Neural cell (in vitro differentiated cells): Measurements from ENCODE around the gene C10orf53.

ENCODE experiments used
- POLR2AphosphoS5 ChIP-seq: IDR thresholded peaks from 2 replicates; pipeline ENCODE4 v1.6.1; 2012
- SMC3 ChIP-seq: fragments of 450-650 bp; conservative IDR thresholded peaks from 2 replicates; pipeline ENCODE4 v1.6.1; 2014; ENCODE audit warnings: antibody characterized with exemption, mild to moderate bottlenecking, moderate library complexity; ENCODE audit not compliant: poor library complexity
- TAF1 ChIP-seq: IDR thresholded peaks from 2 replicates; pipeline ENCODE4 v1.6.1; 2012; ENCODE audit warnings: low read depth
- TF ChIP-seq, protein P1 (sequence below): fragments of 450-650 bp; IDR thresholded peaks from 2 replicates; pipeline ENCODE4 v1.5.1; 2014; ENCODE audit warnings: antibody characterized with exemption, mild to moderate bottlenecking, moderate library complexity; ENCODE audit not compliant: poor library complexity, severe bottlenecking

DNA sequence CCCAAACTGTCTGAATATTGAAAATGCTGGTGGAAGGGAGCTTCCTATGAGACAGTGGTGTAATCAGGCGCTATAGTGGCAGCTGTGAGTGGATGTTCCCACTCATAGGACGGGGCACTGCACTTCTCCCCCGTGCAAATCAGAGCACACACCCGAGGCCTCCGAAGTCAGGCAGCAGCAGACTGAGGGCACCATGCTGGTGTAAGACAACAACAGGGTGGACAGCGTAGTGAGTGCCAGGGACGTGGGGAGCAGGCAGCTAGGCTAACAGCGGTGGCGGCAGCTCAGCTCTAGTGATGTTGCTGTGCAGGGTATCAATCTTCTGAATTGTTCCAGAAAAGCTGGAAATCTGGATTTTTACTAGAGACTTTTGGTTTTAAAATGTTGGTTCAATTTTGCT lies 19.2 kb downstream of the C10orf53 start:
- TF ChIP-seq, protein P1, sequence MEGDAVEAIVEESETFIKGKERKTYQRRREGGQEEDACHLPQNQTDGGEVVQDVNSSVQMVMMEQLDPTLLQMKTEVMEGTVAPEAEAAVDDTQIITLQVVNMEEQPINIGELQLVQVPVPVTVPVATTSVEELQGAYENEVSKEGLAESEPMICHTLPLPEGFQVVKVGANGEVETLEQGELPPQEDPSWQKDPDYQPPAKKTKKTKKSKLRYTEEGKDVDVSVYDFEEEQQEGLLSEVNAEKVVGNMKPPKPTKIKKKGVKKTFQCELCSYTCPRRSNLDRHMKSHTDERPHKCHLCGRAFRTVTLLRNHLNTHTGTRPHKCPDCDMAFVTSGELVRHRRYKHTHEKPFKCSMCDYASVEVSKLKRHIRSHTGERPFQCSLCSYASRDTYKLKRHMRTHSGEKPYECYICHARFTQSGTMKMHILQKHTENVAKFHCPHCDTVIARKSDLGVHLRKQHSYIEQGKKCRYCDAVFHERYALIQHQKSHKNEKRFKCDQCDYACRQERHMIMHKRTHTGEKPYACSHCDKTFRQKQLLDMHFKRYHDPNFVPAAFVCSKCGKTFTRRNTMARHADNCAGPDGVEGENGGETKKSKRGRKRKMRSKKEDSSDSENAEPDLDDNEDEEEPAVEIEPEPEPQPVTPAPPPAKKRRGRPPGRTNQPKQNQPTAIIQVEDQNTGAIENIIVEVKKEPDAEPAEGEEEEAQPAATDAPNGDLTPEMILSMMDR: no peak
- no peak for TF ChIP-seq SMC3
- TF ChIP-seq TAF1: no peak
- no peak for TF ChIP-seq POLR2AphosphoS5
